NB4 (cell line): ENCODE data around the gene LAMA4.

Experiments used
- CTCF ChIP-seq: IDR thresholded peaks from one replicate; pipeline ENCODE4 v1.5.1; 2012; ENCODE audit warnings: low read depth, low read length
- MAX ChIP-seq: IDR thresholded peaks from 2 replicates; pipeline ENCODE4 v1.6.1; 2011; ENCODE audit warnings: low read depth, low read length

GRCh38 chr6:112289038-112289566 is 34.7 kb upstream of the LAMA4 start:
- TF ChIP-seq CTCF = no peak
- TF ChIP-seq MAX = no peak
